Activated CD8-positive, alpha-beta T cell treated with anti-CD3 and anti-CD28 coated beads for 36 hours (primary cell): ENCODE data around the gene ALX3. TPM values are rescaled to one million over a fixed set of nuclear protein-coding genes. Genes with fewer than 3 reads are reported as not detected.

Experiments used
- ATAC-seq: fragments of 200-7000 bp; cut with Tn5 transposase; one replicate; pipeline ENCODE4 v1.10.0; 2021; ENCODE audit warnings: mild to moderate bottlenecking, moderate library complexity
- CTCF ChIA-PET: fragments of 350-600 bp; sonication (Branson Sonifier 250); formaldehyde crosslinking; loops from one replicate; lab custom pipeline; 2021; ENCODE audit warnings: antibody characterized with exemption; lab: Charles Lee
- POLR2A ChIA-PET: fragments of 350-600 bp; sonication (Branson Sonifier 250); formaldehyde crosslinking; loops from one replicate; lab custom pipeline; 2021; ENCODE audit warnings: antibody characterized with exemption; lab: Charles Lee
- DNase-seq: peaks from one replicate; pipeline ENCODE4 v3.0.0-alpha.2; 2020
- H3K27ac Mint-ChIP-seq: one replicate; pipeline ENCODE4 v1.8.0; 2021; ENCODE audit warnings: mild to moderate bottlenecking, mixed read lengths
- H3K27me3 Mint-ChIP-seq: one replicate; pipeline ENCODE4 v1.8.0; 2021; ENCODE audit warnings: mixed read lengths
- H3K36me3 Mint-ChIP-seq: one replicate; pipeline ENCODE4 v1.8.0; 2021; ENCODE audit warnings: low read depth, mixed read lengths
- H3K4me1 Mint-ChIP-seq: one replicate; pipeline ENCODE4 v1.8.0; 2021; ENCODE audit warnings: low read depth, mixed read lengths
- H3K4me3 Mint-ChIP-seq: one replicate; pipeline ENCODE4 v1.8.0; 2021; ENCODE audit warnings: mild to moderate bottlenecking, moderate library complexity, mixed read lengths
- H3K9me3 Mint-ChIP-seq: one replicate; pipeline ENCODE4 v1.8.0; 2021; ENCODE audit warnings: mixed read lengths
- CTCF ChIP-seq: fragments of 200-600 bp; IDR thresholded peaks from one replicate; pipeline ENCODE4 v1.8.0; 2022; ENCODE audit warnings: antibody characterized with exemption, mild to moderate bottlenecking
- intact Hi-C: fragments of 100-400 bp; cut with micrococcal nuclease; formaldehyde crosslinking; loops from one replicate; pipeline ENCODE4 v1.10.0; 2022
- total RNA-seq, 2 experiments: library from RNA; stranded (reverse); gene quantifications; one replicate each; pipeline ENCODE4 v1.2.3, GENCODE V29; 2021

The ALX3 gene
- total RNA-seq, 2 experiments from 2014 or later: not detected

- H3K4me3 Mint-ChIP-seq: no peak overlapping the region
- H3K27ac Mint-ChIP-seq: no peak overlapping the region
- H3K27me3 Mint-ChIP-seq: peaks cover 34% of the 10 kb centered on the region
Measured at GRCh38 chr1:110074166-110074565, 3.7 kb upstream of the ALX3 start.

GRCh38 chr1:110070282-110070669, 196 bp downstream of the ALX3 start:
- no peak for DNase-seq
- Mint-ChIP-seq H3K4me1 (peaks cover 12% of the 10 kb centered on the region), H3K27ac (no peak overlapping the region), H3K36me3 (no peaks in the 10 kb centered on the region), H3K4me3 (no peak overlapping the region), H3K27me3 (peaks cover 57% of the 10 kb centered on the region), H3K9me3 (no peaks in the 10 kb centered on the region)
- TF ChIP-seq CTCF: no peak
- ChIA-PET CTCF (interaction anchor here (1.4 to 4.1 kb wide), 3 partner anchors 10 to 18 kb away, joined by 6 to 22 read pairs (median 20); no protein-coding TSS in a partner anchor), POLR2A (interaction anchor here (1.4 kb wide), 1 partner anchor 34 kb away, joined by 3 read pairs; no protein-coding TSS in a partner anchor)
- intact Hi-C loops: no loop called here
- ATAC-seq: no peak

More at GRCh38 chr1:110074166-110074565, 3.7 kb upstream of the ALX3 start:
- TF ChIP-seq CTCF: no peak
- ATAC-seq: no peak
- POLR2A ChIA-PET: interaction anchor here (0.7 to 1.3 kb wide), 2 partner anchors 18 to 23 kb away, joined by 3 to 4 read pairs; no protein-coding TSS in a partner anchor
- CTCF ChIA-PET: interaction anchor here (1.7 to 4.1 kb wide), 4 partner anchors 14 to 123 kb away, joined by 4 to 22 read pairs (median 13); no protein-coding TSS in a partner anchor
- peaks cover 5% of the 10 kb centered on the region for H3K4me1 Mint-ChIP-seq
- no peaks in the 10 kb centered on the region for H3K36me3 Mint-ChIP-seq
- intact Hi-C loops: no loop called here
- no peaks in the 10 kb centered on the region for H3K9me3 Mint-ChIP-seq
- no peak for DNase-seq

- peak; percentile 13 for DNase-seq
- ATAC-seq: peak; percentile 40
- no peaks in the 10 kb centered on the region for H3K36me3 Mint-ChIP-seq
- ChIA-PET CTCF (interaction anchor here (1.0 to 11.0 kb wide), 4 partner anchors 10 to 36 kb away, joined by 3 to 163 read pairs (median 6); no protein-coding TSS in a partner anchor), POLR2A (interaction anchor here (0.8 to 1.6 kb wide), 3 partner anchors 11 to 41 kb away, joined by 3 read pairs; no protein-coding TSS in a partner anchor)
- H3K4me3 Mint-ChIP-seq: no peak overlapping the region
- intact Hi-C loops: no loop called here
- H3K9me3 Mint-ChIP-seq: no peaks in the 10 kb centered on the region
- H3K4me1 Mint-ChIP-seq: peaks cover 12% of the 10 kb centered on the region
- TF ChIP-seq CTCF: no peak
- H3K27ac Mint-ChIP-seq: no peak overlapping the region
- peaks cover 57% of the 10 kb centered on the region for H3K27me3 Mint-ChIP-seq
Measured at GRCh38 chr1:110069404-110070281, 829 bp downstream of the ALX3 start.

- ATAC-seq: peak; percentile 57
- peaks cover 12% of the 10 kb centered on the region for H3K4me1 Mint-ChIP-seq
- no peak for TF ChIP-seq CTCF
- ChIA-PET CTCF (interaction anchor here (0.7 to 11.0 kb wide), 6 partner anchors 9 to 37 kb away, joined by 3 to 163 read pairs (median 4); no protein-coding TSS in a partner anchor), POLR2A (interaction anchor here (0.8 to 1.6 kb wide), 3 partner anchors 12 to 40 kb away, joined by 3 read pairs; no protein-coding TSS in a partner anchor)
- intact Hi-C loops: no loop called here
- H3K9me3 Mint-ChIP-seq: no peaks in the 10 kb centered on the region
- H3K27me3 Mint-ChIP-seq: peaks cover 57% of the 10 kb centered on the region
- no peak overlapping the region for H3K27ac Mint-ChIP-seq
- no peaks in the 10 kb centered on the region for H3K36me3 Mint-ChIP-seq
- H3K4me3 Mint-ChIP-seq: no peak overlapping the region
- DNase-seq: peak; percentile 34
Measured at GRCh38 chr1:110068646-110069403, 1.6 kb downstream of the ALX3 start.
